HepG2 (cell line): ENCODE data around the gene SLC11A1. TPM values are rescaled to one million over a fixed set of nuclear protein-coding genes. Genes with fewer than 3 reads are reported as not detected.
A peak's percentile ranks its signal among the peaks of the same experiment; 100 is the strongest.

ENCODE experiments used
- AKNA ChIP-seq: sonication (generic); formaldehyde crosslinking; IDR thresholded peaks from 2 replicates; pipeline ENCODE4 v1.4.0; 2020; ENCODE audit warnings: missing genetic modification reagents, borderline replicate concordance
- ATF1 ChIP-seq: IDR thresholded peaks from 2 replicates; pipeline ENCODE4 v1.6.1; 2016; ENCODE audit warnings: mild to moderate bottlenecking, control low read depth
- CREM ChIP-seq, 2 experiments: sonication (generic) in 1 of 2; formaldehyde crosslinking in 1 of 2; IDR thresholded peaks; 2 replicates each; pipeline versions ENCODE4 v1.4.0 to v1.6.1; 2016 to 2020; ENCODE audit warnings: antibody characterized with exemption in 1 of 2, mild to moderate bottlenecking in 1 of 2, missing genetic modification reagents in 1 of 2
- FOXK1 ChIP-seq: sonication (generic); formaldehyde crosslinking; IDR thresholded peaks from 2 replicates; pipeline ENCODE4 v1.4.0; 2020; ENCODE audit warnings: low read depth, missing genetic modification reagents, borderline replicate concordance
- FOXM1 ChIP-seq: sonication (generic); formaldehyde crosslinking; IDR thresholded peaks from 2 replicates; pipeline ENCODE4 v1.5.0; 2020; ENCODE audit warnings: missing genetic modification reagents
- IKZF5 ChIP-seq: IDR thresholded peaks from 2 replicates; pipeline ENCODE4 v1.6.1; 2018; ENCODE audit warnings: missing genetic modification reagents, mild to moderate bottlenecking, missing compliant biosample characterization
- JUNB ChIP-seq: sonication (generic); formaldehyde crosslinking; IDR thresholded peaks from 2 replicates; pipeline ENCODE4 v1.8.0; 2022; ENCODE audit warnings: missing genetic modification reagents, mild to moderate bottlenecking, borderline replicate concordance
- LCORL ChIP-seq, 2 experiments: fragments of 450-650 bp in 1 of 2; sonication (generic) in 1 of 2; formaldehyde crosslinking in 1 of 2; IDR thresholded peaks; 2 replicates each; pipeline versions ENCODE4 v1.5.0 to v1.6.1; 2017 to 2020; ENCODE audit warnings: antibody characterized with exemption in 1 of 2, missing genetic modification reagents in 1 of 2
- SIN3B ChIP-seq: fragments of 150-350 bp; IDR thresholded peaks from 2 replicates; pipeline ENCODE4 v1.6.1; 2014; ENCODE audit warnings: low read length
- SNRNP70 ChIP-seq: fragments of 200-400 bp; formaldehyde crosslinking; IDR thresholded peaks from 2 replicates; pipeline ENCODE4 v1.6.1; 2017; ENCODE audit warnings: mild to moderate bottlenecking, low read depth, low read length, moderate library complexity
- SOX13 ChIP-seq, 3 experiments: fragments of 450-650 bp in 1 of 3; sonication (generic) in 1 of 3; formaldehyde crosslinking in 1 of 3; IDR thresholded peaks in 2 of 3; conservative IDR thresholded peaks in 1 of 3; 2 replicates each; pipeline versions ENCODE4 v1.5.0 to v1.6.1; 2016 to 2020; ENCODE audit warnings: antibody characterized with exemption in 1 of 3, mild to moderate bottlenecking in 1 of 3, missing compliant biosample characterization in 1 of 3, missing genetic modification reagents in 1 of 3, moderate library complexity in 1 of 3
- ZNF24 ChIP-seq: fragments of 450-650 bp; IDR thresholded peaks from 2 replicates; pipeline ENCODE4 v1.6.1; 2017; ENCODE audit warnings: antibody characterized with exemption, mild to moderate bottlenecking
- ZNF589 ChIP-seq: sonication (generic); formaldehyde crosslinking; conservative IDR thresholded peaks from 2 replicates; pipeline ENCODE4 v1.8.0; 2022; ENCODE audit warnings: mild to moderate bottlenecking, moderate library complexity, missing genetic modification reagents
- ZNF615 ChIP-seq: sonication (generic); formaldehyde crosslinking; IDR thresholded peaks from 2 replicates; pipeline ENCODE4 v1.5.0; 2020; ENCODE audit warnings: mild to moderate bottlenecking, missing genetic modification reagents, borderline replicate concordance
- polyA plus RNA-seq, 8 experiments: library from polyadenylated mRNA; depleted of rRNA in 3 of 8; stranded (reverse) in 7 of 8; unstranded in 1 of 8; fragments of >200 nt; fragmentation: Illumina TruSeq in 4 of 8; extraction: Trizol in 4 of 8; gene quantifications; 2 replicates each; pipeline versions ENCODE4 v1.2.1 to v1.2.3, GENCODE V29; 2011 to 2016; ENCODE audit warnings: low read depth in 4 of 8, missing spikeins in 1 of 8, mixed read lengths in 1 of 8; ENCODE audit not compliant: insufficient read depth in 1 of 8
- total RNA-seq, 5 experiments: library from RNA; depleted of rRNA; stranded (reverse); fragments of >200 nt; fragmentation: Illumina TruSeq; extraction: Trizol; gene quantifications; 2 replicates each; pipeline ENCODE4 v1.2.3, GENCODE V29; 2016; ENCODE audit warnings: low read depth in 1 of 5
- TF ChIP-seq, protein P1 (sequence below): sonication (generic); formaldehyde crosslinking; IDR thresholded peaks from 2 replicates; pipeline ENCODE4 v1.4.0; 2020; ENCODE audit warnings: low read depth, mild to moderate bottlenecking, missing genetic modification reagents
- TF ChIP-seq, protein P2 (sequence below), 2 experiments: sonication (generic) in 1 of 2; formaldehyde crosslinking in 1 of 2; IDR thresholded peaks; 2 replicates each; pipeline versions ENCODE4 v1.4.0 to v1.6.1; 2018 to 2020; ENCODE audit warnings: missing genetic modification reagents in 2 of 2, borderline replicate concordance in 1 of 2, low read depth in 1 of 2, mild to moderate bottlenecking in 1 of 2, missing biosample characterization in 1 of 2

SLC11A1 gene
- total and polyA plus RNA-seq, 2 of the 13 experiments (the other 11 are each of a cell fraction or from before 2014, with no cell fraction given), result 0.33 to 2.3 TPM

- TF ChIP-seq AKNA (CRISPR knock-in tag) (no peak), JUNB (no peak), LCORL (IDR thresholded peaks at IDR 0.05) (no peak), LCORL (CRISPR knock-in tag; IDR thresholded peaks at IDR 0.05) (peak; percentile 65; the same call in 1 of the 2 replicates), SOX13 (IDR thresholded peaks at IDR 0.05) (0 out of 2 replicates have a peak, but pooled peaks have one; percentile 30), SOX13 (CRISPR knock-in tag; conservative IDR thresholded peaks at IDR 0.05 in 1 of 2, IDR thresholded peaks at IDR 0.05 in 1 of 2) (peak in 1 of 2 experiments; percentile 24; a peak in 1 of 4 replicates), IKZF5 (CRISPR knock-in tag) (peak; percentile 37; the same call in 1 of the 2 replicates), FOXK1 (0 out of 2 replicates have a peak, but pooled peaks have one; percentile 23), SNRNP70 (no peak), ZNF615 (CRISPR knock-in tag) (no peak), ZNF589 (CRISPR knock-in tag) (peak; percentile 25; the same call in 1 of the 2 replicates), FOXM1 (CRISPR knock-in tag) (no peak), ZNF24 (no peak), ATF1 (peak; percentile 70; the same call in 1 of the 2 replicates), SIN3B (no peak), CREM (IDR thresholded peaks at IDR 0.05) (peak; percentile 80), CREM (CRISPR knock-in tag; IDR thresholded peaks at IDR 0.05) (no peak)
- TF ChIP-seq, protein P1, sequence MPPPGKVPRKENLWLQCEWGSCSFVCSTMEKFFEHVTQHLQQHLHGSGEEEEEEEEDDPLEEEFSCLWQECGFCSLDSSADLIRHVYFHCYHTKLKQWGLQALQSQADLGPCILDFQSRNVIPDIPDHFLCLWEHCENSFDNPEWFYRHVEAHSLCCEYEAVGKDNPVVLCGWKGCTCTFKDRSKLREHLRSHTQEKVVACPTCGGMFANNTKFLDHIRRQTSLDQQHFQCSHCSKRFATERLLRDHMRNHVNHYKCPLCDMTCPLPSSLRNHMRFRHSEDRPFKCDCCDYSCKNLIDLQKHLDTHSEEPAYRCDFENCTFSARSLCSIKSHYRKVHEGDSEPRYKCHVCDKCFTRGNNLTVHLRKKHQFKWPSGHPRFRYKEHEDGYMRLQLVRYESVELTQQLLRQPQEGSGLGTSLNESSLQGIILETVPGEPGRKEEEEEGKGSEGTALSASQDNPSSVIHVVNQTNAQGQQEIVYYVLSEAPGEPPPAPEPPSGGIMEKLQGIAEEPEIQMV (CRISPR knock-in tag), result no peak
- TF ChIP-seq, protein P2, sequence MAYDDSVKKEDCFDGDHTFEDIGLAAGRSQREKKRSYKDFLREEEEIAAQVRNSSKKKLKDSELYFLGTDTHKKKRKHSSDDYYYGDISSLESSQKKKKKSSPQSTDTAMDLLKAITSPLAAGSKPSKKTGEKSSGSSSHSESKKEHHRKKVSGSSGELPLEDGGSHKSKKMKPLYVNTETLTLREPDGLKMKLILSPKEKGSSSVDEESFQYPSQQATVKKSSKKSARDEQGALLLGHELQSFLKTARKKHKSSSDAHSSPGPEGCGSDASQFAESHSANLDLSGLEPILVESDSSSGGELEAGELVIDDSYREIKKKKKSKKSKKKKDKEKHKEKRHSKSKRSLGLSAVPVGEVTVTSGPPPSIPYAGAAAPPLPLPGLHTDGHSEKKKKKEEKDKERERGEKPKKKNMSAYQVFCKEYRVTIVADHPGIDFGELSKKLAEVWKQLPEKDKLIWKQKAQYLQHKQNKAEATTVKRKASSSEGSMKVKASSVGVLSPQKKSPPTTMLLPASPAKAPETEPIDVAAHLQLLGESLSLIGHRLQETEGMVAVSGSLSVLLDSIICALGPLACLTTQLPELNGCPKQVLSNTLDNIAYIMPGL (CRISPR knock-in tag; IDR thresholded peaks at IDR 0.05; ENCODE audit: borderline replicate concordance in 1 of 2, low read depth in 1 of 2), result peak in 1 of 2 experiments; percentile 39; a peak in 1 of 4 replicates
Measured at GRCh38 chr2:218387369-218388194, 5.5 kb downstream of the SLC11A1 start (continued).
